Ovary (tissue), 3 donors: ENCODE results near the gene DMXL2.

ENCODE experiments used
- CTCF ChIP-seq, 3 donors: fragments of 450-650 bp in 2 of 3; fragments of 200-600 bp in 1 of 3; IDR thresholded peaks; one replicate each; pipeline versions ENCODE4 v1.5.1 to v1.8.0; 2016 to 2022; ENCODE audit warnings: antibody characterized with exemption in 3 of 3, mild to moderate bottlenecking in 1 of 3
- EP300 ChIP-seq: sonication (generic); formaldehyde crosslinking; IDR thresholded peaks from one replicate; pipeline ENCODE4 v1.6.1; 2017; ENCODE audit warnings: antibody characterized with exemption
- POLR2A ChIP-seq: fragments of 450-650 bp; IDR thresholded peaks from one replicate; pipeline ENCODE4 v1.6.1; 2017; ENCODE audit warnings: antibody characterized with exemption, mild to moderate bottlenecking, moderate library complexity
- donor health status: DM: no; HTN: no; CAD: no.

- no peak for TF ChIP-seq EP300
- no peak for TF ChIP-seq CTCF (IDR thresholded peaks at IDR 0.05)
- no peak for TF ChIP-seq POLR2A
Observed at GRCh38 chr15:51492528-51492927, 130.0 kb downstream of the DMXL2 start.
